HG03469 (cell line): ENCODE measurements around the gene ULK3.

Source experiments
- ATAC-seq: cut with Tn5 transposase; IDR thresholded peaks from one replicate; pipeline ENCODE4 v1.9.1; 2021; ENCODE audit warnings: mild to moderate bottlenecking, moderate library complexity, moderate number of reproducible peaks; ENCODE audit not compliant: unreplicated experiment

ULK3 gene

DNA sequence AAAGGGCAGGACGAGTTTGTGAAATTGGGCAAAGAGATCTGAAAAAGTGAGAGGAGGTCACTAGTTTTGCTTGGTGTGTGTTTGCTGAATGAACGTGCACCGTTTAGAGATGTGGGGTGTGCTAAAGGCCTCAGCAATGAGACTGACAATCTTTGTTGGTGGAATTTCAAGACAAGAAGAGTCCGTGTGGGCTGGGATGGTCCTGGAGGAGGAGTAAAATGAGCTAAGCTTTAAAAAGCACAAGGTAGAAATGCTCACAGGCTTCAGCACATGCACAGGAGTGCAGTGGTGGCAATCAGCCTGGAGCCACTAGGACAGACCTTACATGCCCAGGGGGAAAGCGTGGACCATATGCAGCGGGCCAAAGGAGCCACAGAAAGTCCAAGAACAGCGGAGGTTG is 18.0 kb downstream of the ULK3 start:
- ATAC-seq, result no peak

DNA sequence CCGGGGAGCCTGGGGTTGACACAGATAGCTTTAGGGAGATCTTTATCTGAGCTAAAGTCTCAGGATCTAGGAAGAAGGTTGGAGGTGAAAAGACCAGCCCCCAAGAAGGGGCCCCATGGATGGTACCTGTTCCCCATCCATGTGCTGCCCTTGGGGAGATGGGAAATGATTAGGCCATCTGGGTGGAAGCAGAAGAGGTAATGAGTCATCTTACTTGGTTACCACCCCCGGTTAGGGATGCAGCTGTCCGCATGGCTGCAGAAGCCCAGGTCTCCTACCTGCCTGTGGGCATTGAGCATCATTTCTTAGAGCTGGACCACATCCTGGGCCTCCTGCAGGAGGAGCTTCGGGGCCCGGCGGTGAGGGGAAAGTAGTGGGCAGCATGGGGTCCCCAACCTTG is 19.6 kb downstream of the ULK3 start:
- ATAC-seq, result no peak

DNA sequence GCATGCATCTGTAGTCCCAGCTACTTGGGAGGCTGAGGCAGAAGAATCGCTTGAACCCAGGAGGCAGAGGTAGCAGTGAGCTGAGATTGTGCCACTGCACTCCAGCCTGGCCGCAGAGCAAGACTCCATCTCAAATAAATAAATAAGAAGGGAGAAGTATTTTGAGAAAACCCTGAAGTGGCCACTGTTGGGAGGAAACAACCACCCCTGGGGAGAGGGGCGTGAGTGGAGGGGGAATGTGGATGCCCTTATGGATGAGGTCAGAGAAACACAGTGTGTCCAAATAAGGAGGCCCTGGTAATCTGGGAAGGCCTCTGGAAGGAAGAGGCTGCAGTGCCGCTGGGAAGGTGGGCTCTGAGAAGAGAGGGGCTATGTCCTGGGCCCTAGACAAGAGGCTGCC is 20.7 kb downstream of the ULK3 start:
- ATAC-seq, result no peak

DNA sequence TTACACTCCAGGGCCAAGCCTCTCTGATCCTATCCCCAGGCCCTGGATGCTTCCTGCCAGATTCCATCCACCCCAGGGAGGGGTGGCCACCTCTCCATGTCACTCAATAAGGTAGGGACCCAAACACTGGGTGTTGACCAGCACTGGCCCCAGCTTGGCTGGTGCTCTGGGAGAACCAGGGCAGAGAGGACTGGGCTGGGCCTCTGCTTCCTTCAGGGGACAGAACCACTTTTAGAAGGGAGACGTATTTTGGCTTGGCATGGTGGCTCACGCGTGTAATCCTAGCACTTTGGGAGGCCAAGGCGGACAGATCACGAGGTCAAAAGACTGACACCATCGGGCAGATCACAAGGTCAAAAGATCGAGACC is 21.2 kb downstream of the ULK3 start:
- ATAC-seq, result no peak

DNA sequence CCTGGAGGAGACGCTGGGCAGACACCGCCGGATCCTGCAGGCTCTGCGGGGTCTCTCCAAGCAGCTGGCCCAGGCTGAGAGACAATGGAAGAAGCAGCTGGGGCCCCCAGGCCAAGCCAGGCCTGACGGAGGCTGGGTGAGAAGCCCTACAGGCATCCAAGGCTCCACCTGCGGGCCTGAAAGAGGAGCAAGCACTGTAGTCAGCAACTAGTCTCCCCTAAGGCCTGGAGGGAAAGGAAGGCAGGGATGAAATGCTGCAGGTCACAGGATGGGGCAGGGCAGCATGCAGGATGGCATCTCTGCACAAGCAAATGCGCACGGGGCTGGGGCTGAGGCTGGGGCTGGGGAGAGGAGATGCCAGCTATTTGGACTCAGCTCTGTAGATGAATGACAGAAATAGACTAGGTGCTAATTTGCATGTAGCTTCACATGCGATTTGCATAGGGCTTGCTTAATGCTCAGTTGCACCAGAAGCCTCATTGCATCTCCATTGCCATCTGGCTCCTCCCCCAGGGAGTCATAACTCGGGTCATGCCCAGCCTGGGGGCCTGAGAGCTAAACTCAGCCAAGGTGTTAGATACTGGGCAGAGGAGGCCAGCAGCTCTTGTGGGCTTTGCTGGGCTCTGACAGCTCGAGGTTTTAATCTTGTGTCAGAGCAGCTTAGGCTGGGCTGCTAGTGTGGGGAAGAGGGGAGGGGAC is 21.7 kb downstream of the ULK3 start:
- ATAC-seq, result no peak

DNA sequence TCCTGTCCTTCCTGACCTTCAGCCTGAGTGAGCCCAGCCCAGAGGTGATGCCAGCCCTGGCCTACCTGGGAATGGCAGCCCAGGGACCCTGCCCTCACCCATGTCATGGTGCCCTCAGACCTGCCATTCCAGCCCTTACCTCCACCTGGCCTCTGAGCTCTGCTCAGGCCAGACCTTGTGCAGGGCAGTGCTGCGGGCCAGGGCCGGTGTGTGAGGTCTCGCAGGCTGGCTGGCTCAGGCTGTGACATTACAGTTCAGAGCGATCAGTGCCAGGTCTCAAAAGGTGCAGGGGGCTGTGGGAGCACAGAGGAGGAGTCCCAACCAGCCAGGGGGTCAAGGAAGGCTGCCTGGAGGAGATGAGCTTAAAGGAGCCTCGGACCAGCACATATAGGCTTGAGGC is 22.9 kb downstream of the ULK3 start:
- no peak for ATAC-seq

DNA sequence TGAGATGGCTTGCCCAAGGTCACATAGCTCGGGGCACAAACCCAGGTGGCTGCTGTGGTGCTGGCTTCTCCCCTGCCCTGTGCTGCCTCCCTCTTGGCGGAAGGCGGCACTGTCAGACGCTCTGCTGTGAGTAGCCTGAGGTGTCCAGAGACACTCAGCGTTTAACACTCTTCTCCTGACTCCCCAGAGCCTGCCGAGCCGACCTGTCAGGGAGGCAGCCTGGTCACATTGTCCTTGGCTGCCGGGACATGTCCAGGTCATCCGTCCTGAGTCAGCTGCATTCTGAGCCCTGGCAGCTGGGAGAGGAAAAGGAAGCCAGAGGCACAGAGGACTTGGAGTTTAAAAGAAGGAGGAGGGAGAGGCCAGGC is 25.6 kb downstream of the ULK3 start:
- ATAC-seq, result no peak

DNA sequence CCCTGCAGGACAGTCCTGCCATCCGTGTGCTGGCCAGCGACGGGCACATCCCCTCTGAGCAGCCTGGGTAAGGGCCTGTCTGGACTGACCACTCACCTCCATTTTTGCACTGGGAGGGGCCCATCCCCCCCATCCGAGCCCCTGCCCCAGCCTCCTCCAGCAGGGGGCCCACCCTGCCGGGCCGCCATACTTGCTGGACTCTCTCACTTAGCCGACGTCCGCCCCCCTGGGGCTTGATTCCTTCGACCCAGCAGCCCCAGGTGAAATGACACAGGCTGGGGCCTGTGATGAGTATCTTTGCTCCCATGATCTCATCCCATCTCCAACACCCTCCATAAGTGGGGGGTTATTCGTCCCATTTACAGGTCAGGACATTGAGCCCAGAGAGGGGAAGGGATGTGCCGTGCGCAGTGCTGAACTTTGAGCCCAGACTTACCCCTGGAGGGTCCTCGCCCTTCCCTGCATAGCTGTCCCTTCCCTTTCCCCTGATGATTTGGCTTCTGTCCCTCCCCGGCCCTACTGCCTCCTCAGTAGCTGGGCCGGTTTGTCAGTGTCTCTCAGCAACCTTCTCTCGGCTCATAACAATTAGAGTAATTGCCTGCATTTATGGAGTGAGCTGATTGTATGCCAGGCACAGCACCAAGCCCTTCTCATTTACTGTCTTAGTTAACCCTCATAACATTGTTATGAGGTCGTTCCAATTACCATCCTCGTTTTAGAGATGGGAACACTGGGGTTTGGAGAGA is 26.2 kb downstream of the ULK3 start:
- ATAC-seq, result no peak

DNA sequence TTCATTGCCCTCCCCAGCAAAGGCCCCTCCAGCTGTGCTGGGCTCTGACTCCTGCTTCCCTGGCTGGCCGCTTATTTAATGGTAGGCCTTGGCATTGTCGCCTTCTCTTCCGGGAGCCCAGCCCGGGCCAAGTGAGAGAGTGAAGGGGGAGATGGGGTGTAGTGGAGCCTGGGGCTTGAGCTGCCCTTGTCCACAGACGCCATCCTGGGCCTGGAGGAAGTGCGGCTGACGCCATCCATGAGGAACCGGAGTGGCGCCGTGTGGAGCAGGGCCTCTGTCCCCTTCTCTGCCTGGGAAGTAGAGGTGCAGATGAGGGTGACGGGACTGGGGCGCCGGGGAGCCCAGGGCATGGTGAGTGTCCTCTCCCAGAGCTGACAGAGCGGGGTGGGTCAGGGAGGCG is 27.0 kb downstream of the ULK3 start:
- no peak for ATAC-seq

DNA sequence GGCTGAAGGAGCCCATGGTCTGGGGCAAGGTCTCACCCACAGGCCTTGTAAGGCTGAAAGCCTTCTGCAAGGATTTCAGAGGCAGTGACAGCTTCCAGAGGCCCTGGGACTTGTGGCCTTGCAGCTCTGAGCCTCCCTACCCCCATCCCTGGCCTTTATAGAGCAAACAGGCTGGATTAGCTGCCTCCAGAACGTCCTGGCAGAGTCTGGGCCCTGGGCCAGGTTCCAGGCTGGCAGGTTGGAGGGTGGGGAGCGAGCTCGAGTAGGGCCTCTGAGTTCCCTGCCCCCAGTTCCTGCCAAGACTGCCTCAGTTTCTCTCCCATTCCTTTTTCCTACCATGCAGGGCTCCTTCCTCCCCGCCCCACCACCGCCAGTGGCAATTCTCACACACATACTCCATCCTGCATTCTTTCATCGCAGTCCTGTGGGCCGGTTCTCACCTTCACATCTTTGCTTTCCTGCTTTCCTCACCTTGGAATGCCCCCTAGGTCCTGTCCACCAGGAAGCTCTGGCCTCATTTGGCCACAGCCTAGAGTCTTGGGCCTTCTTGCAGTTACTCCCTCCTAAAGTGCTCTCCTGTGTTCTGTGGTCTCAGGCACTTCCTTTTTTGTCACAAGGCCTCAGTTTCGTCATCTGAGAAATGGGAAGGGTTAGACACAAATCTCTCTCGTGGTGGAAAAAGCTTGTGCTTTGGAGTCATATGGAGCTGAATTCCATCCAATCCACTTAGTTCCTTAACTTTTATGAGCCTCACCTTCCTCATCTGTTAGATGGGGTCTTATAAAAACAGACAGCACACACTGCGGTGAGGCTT is 27.6 kb downstream of the ULK3 start:
- no peak for ATAC-seq

DNA sequence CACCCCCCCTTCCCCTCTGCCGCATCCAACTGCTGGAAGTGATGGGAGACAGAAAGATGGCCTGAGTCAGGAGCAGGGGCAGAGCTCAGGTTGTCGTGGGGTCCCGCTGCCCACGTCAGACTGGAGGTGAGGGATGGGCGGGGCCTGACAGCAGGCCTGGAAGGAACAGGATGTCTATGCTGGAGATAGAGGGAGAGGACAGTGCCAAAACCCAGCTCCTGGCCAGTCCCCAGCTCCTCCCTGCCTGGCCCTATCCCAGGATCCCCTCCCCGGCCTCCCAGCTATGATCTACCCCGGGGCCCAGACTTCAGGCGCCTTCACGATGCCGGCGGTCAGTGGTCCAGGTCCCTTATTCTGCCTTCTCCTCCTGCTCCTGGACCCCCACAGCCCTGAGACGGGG is 30.4 kb downstream of the ULK3 start, which contains the start of gene LMAN1L:
TSS of gene LMAN1L (plus strand) at position 303 of the 400 bp plus-strand sequence. CDS start at position 323, 20 bp downstream.
- ATAC-seq, result no peak

DNA sequence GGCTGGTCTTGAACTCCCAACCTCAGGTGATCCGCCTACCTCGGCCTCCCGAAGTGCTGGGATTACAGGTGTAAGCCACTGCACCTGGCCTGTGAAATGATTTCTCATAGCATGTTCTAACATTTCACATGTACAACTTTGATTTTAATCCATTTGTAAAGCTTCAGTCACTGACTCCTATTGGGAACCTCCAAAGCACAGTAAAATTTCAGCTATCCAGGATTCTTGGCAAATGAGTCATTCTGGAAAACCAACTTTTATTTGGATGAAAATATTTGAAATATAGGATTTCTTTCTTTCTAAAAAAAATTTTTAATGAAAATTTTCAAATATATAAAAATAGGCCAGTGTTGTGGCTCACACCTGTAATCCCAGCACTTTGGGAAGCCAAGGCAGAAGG is 33.0 kb downstream of the ULK3 start:
- no peak for ATAC-seq

DNA sequence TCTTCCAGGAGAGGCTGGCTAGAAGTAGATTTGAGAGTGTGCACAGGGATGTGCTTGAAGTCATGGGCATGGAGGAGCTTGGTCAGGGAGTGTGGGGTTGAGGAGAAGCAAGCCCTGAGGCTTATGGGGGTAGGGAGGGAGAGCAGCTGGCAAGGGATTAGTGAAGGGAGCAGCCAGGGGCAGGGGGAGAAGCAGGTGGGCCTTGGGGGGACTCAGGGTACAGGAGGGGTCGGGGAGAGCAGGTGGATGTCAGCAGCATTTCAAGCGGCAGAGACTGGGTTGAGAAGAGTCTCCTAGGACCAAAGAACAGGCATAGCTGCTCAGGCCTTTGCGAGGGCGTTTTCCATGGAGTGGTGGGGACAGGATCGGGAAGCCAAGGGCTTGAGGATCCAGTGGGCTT is 33.7 kb downstream of the ULK3 start:
- ATAC-seq, result no peak

DNA sequence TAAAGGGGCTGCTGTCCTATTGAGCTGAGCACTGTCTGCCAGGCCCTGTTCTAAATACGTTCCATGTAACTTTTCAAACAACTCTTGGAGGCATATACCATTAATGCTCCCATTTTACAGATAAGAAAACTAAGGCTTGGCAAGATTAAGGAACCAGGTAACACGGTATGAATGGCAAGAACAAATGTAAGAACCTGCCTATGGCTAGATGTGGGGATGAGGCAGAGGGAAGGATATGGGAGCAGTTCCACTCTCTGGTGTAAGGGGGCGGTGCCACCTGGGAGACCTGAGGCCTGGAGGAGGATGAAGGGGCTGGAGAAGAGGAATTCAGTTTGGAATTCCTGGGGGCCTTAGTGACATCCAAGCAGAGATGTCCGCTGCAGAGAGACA is 34.1 kb downstream of the ULK3 start:
- no peak for ATAC-seq

DNA sequence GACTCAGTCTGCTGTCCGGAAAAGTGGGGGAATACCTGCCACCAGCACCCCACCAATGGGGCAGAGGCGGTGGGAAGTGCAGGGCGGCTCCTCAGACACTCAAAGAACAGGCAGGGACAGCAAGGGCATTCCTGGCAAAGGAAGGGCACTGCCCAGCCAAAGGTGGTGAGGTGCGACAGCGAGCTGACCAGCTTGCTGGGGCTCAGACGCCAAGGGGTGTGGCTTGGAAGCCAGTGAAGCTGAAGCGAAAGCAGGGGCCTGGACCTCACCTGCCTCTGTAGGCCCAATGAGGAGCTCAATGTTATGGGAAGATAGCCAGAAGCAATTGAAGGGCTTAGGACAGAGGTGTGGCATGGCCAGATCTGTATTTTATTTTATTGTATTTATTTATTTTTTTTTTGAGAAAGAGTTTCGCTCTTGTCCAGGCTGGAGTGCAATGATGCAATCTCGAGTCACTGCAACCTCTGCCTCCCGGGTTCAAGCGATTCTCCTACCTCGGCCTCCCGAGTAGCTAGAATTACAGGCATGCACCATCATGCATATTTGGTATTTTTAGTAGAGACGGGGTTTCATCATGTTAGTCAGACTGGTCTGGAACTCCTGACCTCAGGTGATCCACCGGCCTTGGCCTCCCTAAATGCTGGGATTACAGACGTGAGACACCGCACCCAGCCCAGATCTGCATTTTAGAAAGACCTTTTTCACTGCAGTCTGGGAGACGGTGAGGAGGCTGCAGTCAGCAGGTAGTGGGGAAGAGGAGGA is 34.7 kb downstream of the ULK3 start:
- ATAC-seq, result no peak

DNA sequence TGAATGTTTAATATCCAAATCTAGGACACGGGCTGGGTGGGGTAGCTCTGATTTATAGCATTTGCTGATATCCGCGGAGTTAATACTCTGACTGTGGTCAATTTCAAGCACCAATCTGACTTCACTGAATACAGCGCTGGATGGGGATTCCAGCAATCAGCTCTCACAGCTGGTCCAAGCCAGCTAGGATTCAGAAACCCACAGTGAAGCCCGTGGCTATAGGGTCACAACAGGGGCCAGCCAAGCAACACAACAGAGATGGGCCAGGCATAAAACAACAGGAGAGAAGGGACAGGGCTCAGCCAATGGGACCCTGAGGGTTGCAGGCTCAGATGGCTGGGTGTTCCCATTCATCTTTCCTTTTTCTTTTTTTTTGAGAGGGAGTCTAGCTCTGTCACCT is 35.7 kb downstream of the ULK3 start:
- ATAC-seq, result no peak

DNA sequence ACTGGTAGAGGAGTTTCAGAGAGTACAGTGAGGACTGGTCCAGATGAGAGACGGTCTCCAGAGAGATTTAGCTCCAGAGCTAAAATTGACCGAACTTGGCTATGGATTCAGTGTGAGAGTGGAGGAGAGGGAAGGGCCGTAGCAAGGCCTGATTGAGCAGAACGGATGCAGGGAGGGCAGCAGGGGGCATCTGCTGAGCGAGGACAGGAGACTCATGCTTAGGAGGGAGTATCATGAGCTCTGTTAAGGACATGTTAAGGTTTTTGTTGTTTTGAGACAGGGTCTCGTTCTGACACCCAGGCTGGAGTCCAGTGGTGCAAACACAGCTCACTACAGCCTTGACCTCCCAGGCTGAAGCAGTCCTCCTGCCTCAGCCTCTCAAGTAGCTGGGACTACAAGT is 38.0 kb downstream of the ULK3 start:
- no peak for ATAC-seq

DNA sequence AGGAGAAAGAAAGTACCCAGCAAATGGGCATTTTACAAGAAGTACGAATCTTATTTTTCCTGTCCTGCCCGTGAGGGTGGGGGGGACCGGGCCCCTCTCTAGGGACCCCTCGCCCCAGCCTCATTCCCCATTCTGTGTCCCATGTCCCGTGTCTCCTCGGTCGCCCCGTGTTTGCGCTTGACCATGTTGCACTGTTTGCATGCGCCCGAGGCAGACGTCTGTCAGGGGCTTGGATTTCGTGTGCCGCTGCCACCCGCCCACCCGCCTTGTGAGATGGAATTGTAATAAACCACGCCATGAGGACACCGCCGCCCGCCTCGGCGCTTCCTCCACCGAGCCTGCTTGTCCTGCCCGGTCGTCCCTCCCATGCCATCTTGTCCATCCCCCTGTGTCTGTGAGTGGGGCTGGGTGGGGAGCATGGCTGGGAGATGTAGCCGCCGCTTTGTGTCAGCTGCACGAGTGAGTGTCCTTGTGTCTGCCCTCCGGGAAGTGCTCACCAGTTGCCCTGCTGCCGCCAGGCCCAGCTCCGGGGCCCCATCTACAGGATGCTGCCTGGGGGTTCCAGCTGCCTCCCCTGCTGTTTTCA is 40.0 kb downstream of the ULK3 start:
- ATAC-seq, result no peak

DNA sequence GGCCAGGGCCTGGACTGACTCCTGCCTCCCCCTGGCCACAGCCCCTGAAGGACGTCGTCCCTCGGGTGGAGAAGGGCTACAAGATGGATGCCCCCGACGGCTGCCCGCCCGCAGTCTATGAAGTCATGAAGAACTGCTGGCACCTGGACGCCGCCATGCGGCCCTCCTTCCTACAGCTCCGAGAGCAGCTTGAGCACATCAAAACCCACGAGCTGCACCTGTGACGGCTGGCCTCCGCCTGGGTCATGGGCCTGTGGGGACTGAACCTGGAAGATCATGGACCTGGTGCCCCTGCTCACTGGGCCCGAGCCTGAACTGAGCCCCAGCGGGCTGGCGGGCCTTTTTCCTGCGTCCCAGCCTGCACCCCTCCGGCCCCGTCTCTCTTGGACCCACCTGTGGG is 40.7 kb downstream of the ULK3 start:
- ATAC-seq, result no peak

DNA sequence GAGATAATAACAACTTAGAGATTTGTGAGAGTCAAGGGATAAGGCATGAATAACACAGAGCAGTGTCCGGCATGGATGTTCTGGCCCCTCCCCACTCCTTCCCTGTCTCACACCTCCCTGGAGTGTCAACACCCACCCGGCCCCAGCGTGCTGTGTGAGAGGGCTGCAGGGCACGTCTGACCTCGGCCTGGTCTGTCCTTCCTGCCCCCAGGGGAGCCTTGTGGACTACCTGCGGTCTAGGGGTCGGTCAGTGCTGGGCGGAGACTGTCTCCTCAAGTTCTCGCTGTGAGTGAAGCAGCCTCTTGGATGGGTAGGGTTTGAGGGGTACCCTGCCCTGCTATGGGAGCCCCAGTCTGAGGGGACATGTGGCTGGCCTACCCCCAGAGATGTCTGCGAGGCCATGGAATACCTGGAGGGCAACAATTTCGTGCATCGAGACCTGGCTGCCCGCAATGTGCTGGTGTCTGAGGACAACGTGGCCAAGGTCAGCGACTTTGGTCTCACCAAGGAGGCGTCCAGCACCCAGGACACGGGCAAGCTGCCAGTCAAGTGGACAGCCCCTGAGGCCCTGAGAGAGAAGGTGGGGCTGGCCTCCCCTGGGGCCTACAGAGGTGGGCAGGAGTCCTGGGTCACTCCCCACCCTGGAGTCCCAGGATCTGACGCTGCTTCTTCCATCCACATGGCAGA is 41.5 kb downstream of the ULK3 start:
- no peak for ATAC-seq
